Esophagus muscularis mucosa (tissue), 4 donors: ENCODE data around the gene NAGPA. TPM values are rescaled to one million over a fixed set of nuclear protein-coding genes. Genes with fewer than 3 reads are reported as not detected.

ENCODE experiments used
- DNase-seq: peaks from one replicate; pipeline ENCODE4 v3.0.0-alpha.2; 2017; ENCODE audit errors: extremely low spot score
- H3K27ac ChIP-seq, 4 donors: fragments of 200-600 bp; sonication (generic); replicated peaks in 1 of 4; 1 replicate in 3 of 4; 2 replicates in 1 of 4; pipeline ENCODE4 v1.5.1; 2016 to 2019; ENCODE audit warnings: mild to moderate bottlenecking in 1 of 4
- H3K27me3 ChIP-seq, 4 donors: fragments of 200-600 bp; sonication (generic); one replicate each; pipeline versions ENCODE4 v1.5.1 to v1.6.0; 2016 to 2019
- H3K36me3 ChIP-seq, 4 donors: fragments of 200-600 bp; sonication (generic); one replicate each; pipeline ENCODE4 v1.5.1; 2016 to 2019
- H3K4me1 ChIP-seq, 4 donors: fragments of 200-600 bp; sonication (generic); one replicate each; pipeline ENCODE4 v1.5.1; 2016 to 2019
- H3K4me3 ChIP-seq, 4 donors: fragments of 200-600 bp; sonication (generic); 1 replicate in 2 of 4; 2 replicates in 2 of 4; pipeline ENCODE4 v1.5.1; 2016 to 2019; ENCODE audit warnings: mild to moderate bottlenecking in 4 of 4, moderate library complexity in 1 of 4
- H3K9me3 ChIP-seq, 4 donors: fragments of 200-600 bp; sonication (generic); 1 replicate in 3 of 4; 2 replicates in 1 of 4; pipeline ENCODE4 v1.5.1; 2016 to 2019
- CTCF ChIP-seq, 3 experiments: fragments of 200-600 bp in 2 of 3; fragments of 450-650 bp in 1 of 3; sonication (generic) in 2 of 3; IDR thresholded peaks; one replicate each; pipeline ENCODE4 v1.5.1; 2017 to 2019; ENCODE audit warnings: antibody characterized with exemption in 3 of 3, mild to moderate bottlenecking in 2 of 3, moderate library complexity in 1 of 3
- EP300 ChIP-seq: sonication (generic); formaldehyde crosslinking; IDR thresholded peaks from one replicate; pipeline ENCODE4 v1.6.1; 2017; ENCODE audit warnings: antibody characterized with exemption
- POLR2A ChIP-seq: fragments of 450-650 bp; IDR thresholded peaks from one replicate; pipeline ENCODE4 v1.6.1; 2017; ENCODE audit warnings: antibody characterized with exemption, moderate library complexity, mild to moderate bottlenecking, low read depth
- POLR2AphosphoS5 ChIP-seq, 2 donors: sonication (generic); formaldehyde crosslinking; IDR thresholded peaks; one replicate each; pipeline ENCODE4 v1.6.1; 2017; ENCODE audit warnings: antibody characterized with exemption in 2 of 2
- WGBS: methylation state at CpG from one replicate; pipeline ENCODE4 v1.1.5; 2018; 5-methylcytosine and 5-hydroxymethylcytosine counted together
- intact Hi-C: fragments of 100-400 bp; cut with DNase I; formaldehyde crosslinking; loops from one replicate; pipeline ENCODE4 v1.15.1; 2023
- total RNA-seq, 4 donors: library from RNA; depleted of rRNA; stranded (reverse); fragments of >200 nt; gene quantifications; one replicate each; pipeline versions ENCODE4 v1.1.0 to v1.2.1, GENCODE V29; 2016

NAGPA gene
- total RNA-seq, 4 donors from 2014 or later, result 15.4 to 24.1 (median 21.1) TPM

GRCh38 chr16:5022521-5022920 lies 11.2 kb downstream of the NAGPA start:
- H3K27ac ChIP-seq, result no peak overlapping the region
- 64% methylated on average over 4 of the region's 6 CpGs for WGBS
- intact Hi-C loops, result no loop called here
- H3K4me1 ChIP-seq, result no peaks in the 10 kb centered on the region
- H3K27me3 ChIP-seq, result peaks cover 0 to 11% (median 0%) of the 10 kb centered on the region in 4 donors
- H3K36me3 ChIP-seq, result peaks cover 4 to 18% (median 12%) of the 10 kb centered on the region in 4 donors
- no peaks in the 10 kb centered on the region for H3K9me3 ChIP-seq
- DNase-seq, result no peak
- H3K4me3 ChIP-seq, result no peak overlapping the region
- TF ChIP-seq EP300, result no peak
- TF ChIP-seq POLR2AphosphoS5 (IDR thresholded peaks at IDR 0.05), result no peak
- TF ChIP-seq POLR2A, result no peak
- TF ChIP-seq CTCF (IDR thresholded peaks at IDR 0.05), result no peak

GRCh38 chr16:5020551-5020950 lies 13.2 kb downstream of the NAGPA start:
- Histone ChIP-seq H3K27ac (no peak overlapping the region), H3K4me3 (no peak overlapping the region), H3K36me3 (peaks cover 0 to 6% (median 3%) of the 10 kb centered on the region in 4 donors), H3K27me3 (peaks cover 0 to 11% (median 0%) of the 10 kb centered on the region in 4 donors), H3K4me1 (no peaks in the 10 kb centered on the region), H3K9me3 (no peaks in the 10 kb centered on the region)
- 75% methylated on average over 13 of the region's 15 CpGs for WGBS
- intact Hi-C loops, result no loop called here
- DNase-seq, result no peak
- TF ChIP-seq CTCF (IDR thresholded peaks at IDR 0.05), result no peak
- TF ChIP-seq EP300, result no peak
- no peak for TF ChIP-seq POLR2AphosphoS5 (IDR thresholded peaks at IDR 0.05)
- TF ChIP-seq POLR2A, result no peak

GRCh38 chr16:5019775-5020174 lies 14.0 kb downstream of the NAGPA start:
- H3K27me3 ChIP-seq, result peaks cover 0 to 11% (median 0%) of the 10 kb centered on the region in 4 donors
- H3K36me3 ChIP-seq, result peaks cover 0 to under 1% (median 0%) of the 10 kb centered on the region in 4 donors
- TF ChIP-seq POLR2AphosphoS5 (IDR thresholded peaks at IDR 0.05) (no peak), EP300 (no peak), POLR2A (no peak), CTCF (IDR thresholded peaks at IDR 0.05) (no peak)
- 87% methylated on average over 6 of the region's 6 CpGs for WGBS
- H3K4me3 ChIP-seq, result no peak overlapping the region
- no peaks in the 10 kb centered on the region for H3K9me3 ChIP-seq
- no peak for DNase-seq
- no peaks in the 10 kb centered on the region for H3K4me1 ChIP-seq
- H3K27ac ChIP-seq, result no peak overlapping the region
- intact Hi-C loops, result no loop called here

- 55% methylated on average over 9 of the region's 9 CpGs for WGBS
- DNase-seq, result no peak
- Histone ChIP-seq H3K27me3 (peaks cover 0 to 11% (median 0%) of the 10 kb centered on the region in 4 donors), H3K36me3 (no peaks in the 10 kb centered on the region), H3K4me3 (no peak overlapping the region), H3K9me3 (no peaks in the 10 kb centered on the region), H3K4me1 (no peaks in the 10 kb centered on the region), H3K27ac (no peak overlapping the region)
- intact Hi-C loops, result no loop called here
- TF ChIP-seq POLR2AphosphoS5 (IDR thresholded peaks at IDR 0.05) (no peak), EP300 (no peak), CTCF (IDR thresholded peaks at IDR 0.05) (no peak), POLR2A (no peak)
These were observed 14.9 kb downstream of the NAGPA start for GRCh38 chr16:5018793-5019192.

- Histone ChIP-seq H3K36me3 (no peaks in the 10 kb centered on the region), H3K4me3 (no peak overlapping the region), H3K4me1 (no peaks in the 10 kb centered on the region), H3K27me3 (peaks cover 0 to 11% (median 0%) of the 10 kb centered on the region in 4 donors), H3K9me3 (no peaks in the 10 kb centered on the region), H3K27ac (no peak overlapping the region)
- intact Hi-C loops, result no loop called here
- WGBS, result 92% methylated on average over 5 of the region's 5 CpGs
- TF ChIP-seq CTCF (IDR thresholded peaks at IDR 0.05) (no peak), EP300 (no peak), POLR2AphosphoS5 (IDR thresholded peaks at IDR 0.05) (no peak), POLR2A (no peak)
- DNase-seq, result no peak
These were observed 16.1 kb downstream of the NAGPA start for GRCh38 chr16:5017678-5017969.
